CD4-positive, alpha-beta T cell (primary cell): ENCODE results near the gene PTTG1IP. TPM values are rescaled to one million over a fixed set of nuclear protein-coding genes. Genes with fewer than 3 reads are reported as not detected.

Experiments used
- ATAC-seq: fragments of 200-7000 bp; cut with Tn5 transposase; one replicate; pipeline ENCODE4 v1.10.0; 2022; ENCODE audit warnings: mild to moderate bottlenecking; ENCODE audit not compliant: poor library complexity
- CTCF ChIA-PET: fragments of 350-600 bp; sonication (Branson Sonifier 250); formaldehyde crosslinking; loops from one replicate; lab custom pipeline; 2021; ENCODE audit warnings: antibody characterized with exemption, inconsistent platforms; lab: Charles Lee
- POLR2A ChIA-PET: fragments of 350-600 bp; sonication (Branson Sonifier 250); formaldehyde crosslinking; loops from one replicate; lab custom pipeline; 2021; ENCODE audit warnings: antibody characterized with exemption, inconsistent platforms; lab: Charles Lee
- DNase-seq, 14 experiments: peaks; one replicate each; pipeline ENCODE4 v3.0.0-alpha.2; 2013 to 2020; ENCODE audit warnings: mixed read lengths in 2 of 14
- H3K27ac ChIP-seq, 2 donors: one replicate each; pipeline versions ENCODE4 v1.5.1 to v1.7.0; 2013; ENCODE audit warnings: low read length in 2 of 2, low read depth in 1 of 2, mild to moderate bottlenecking in 1 of 2
- H3K27me3 ChIP-seq, 2 experiments: 1 replicate in 1 of 2; 2 replicates in 1 of 2; pipeline versions ENCODE4 v1.6.1 to v1.7.0; 2013; ENCODE audit warnings: low read length in 2 of 2, control low read depth in 1 of 2, mild to moderate bottlenecking in 1 of 2, moderate library complexity in 1 of 2; ENCODE audit not compliant: insufficient read depth in 2 of 2, control insufficient read depth in 1 of 2
- H3K36me3 ChIP-seq: one replicate; pipeline ENCODE4 v1.6.1; 2013; ENCODE audit warnings: low read length, control low read depth; ENCODE audit not compliant: insufficient read depth
- H3K4me1 ChIP-seq: one replicate; pipeline ENCODE4 v1.6.1; 2013; ENCODE audit warnings: low read length, control low read depth; ENCODE audit not compliant: insufficient read depth
- H3K4me3 ChIP-seq: one replicate; pipeline ENCODE4 v1.5.1; 2013; ENCODE audit warnings: mild to moderate bottlenecking, low read length, moderate library complexity
- H3K9me3 ChIP-seq, 2 experiments: 1 replicate in 1 of 2; 2 replicates in 1 of 2; pipeline versions ENCODE4 v1.6.1 to v1.7.0; 2013; ENCODE audit warnings: low read length in 2 of 2, mild to moderate bottlenecking in 2 of 2, control low read depth in 1 of 2, moderate library complexity in 1 of 2; ENCODE audit not compliant: control insufficient read depth in 1 of 2, insufficient read depth in 1 of 2
- H3K27ac Mint-ChIP-seq: one replicate; pipeline ENCODE4 v1.8.0; 2020; ENCODE audit warnings: mixed read lengths
- H3K27me3 Mint-ChIP-seq: one replicate; pipeline ENCODE4 v1.8.0; 2021; ENCODE audit warnings: mixed read lengths
- H3K36me3 Mint-ChIP-seq: one replicate; pipeline ENCODE4 v1.8.0; 2021; ENCODE audit warnings: low read depth, mixed read lengths
- H3K4me1 Mint-ChIP-seq: one replicate; pipeline ENCODE4 v1.8.0; 2021; ENCODE audit warnings: low read depth, mixed read lengths
- H3K4me3 Mint-ChIP-seq: one replicate; pipeline ENCODE4 v1.8.0; 2020; ENCODE audit warnings: mild to moderate bottlenecking, mixed read lengths
- H3K9me3 Mint-ChIP-seq: one replicate; pipeline ENCODE4 v1.8.0; 2020; ENCODE audit warnings: mixed read lengths
- CTCF ChIP-seq: fragments of 200-600 bp; IDR thresholded peaks from one replicate; pipeline ENCODE4 v1.8.0; 2022; ENCODE audit warnings: antibody characterized with exemption, mild to moderate bottlenecking
- intact Hi-C, 2 experiments: fragments of 100-400 bp; cut with DNase I in 1 of 2; cut with micrococcal nuclease in 1 of 2; formaldehyde crosslinking; loops; one replicate each; pipeline versions ENCODE4 v1.15.1 to v1.9.0; 2023 to 2025; cut with DNase I, micrococcal nuclease
- total RNA-seq, 174 experiments: library from RNA in 2 of 174; stranded (reverse) in 2 of 174; gene quantifications; one replicate each; pipeline ENCODE4 v1.2.3 and lab custom pipeline; 2021 to 2026

Gene PTTG1IP
- total RNA-seq, 2 experiments from 2014 or later = 99.0 to 99.5 TPM

GRCh38 chr21:44837537-44837936, 36.0 kb downstream of the PTTG1IP start:
- no peak for ATAC-seq
- Histone ChIP-seq H3K4me3 (no peak overlapping the region), H3K9me3 (no peaks in the 10 kb centered on the region), H3K27me3 (no peaks in the 10 kb centered on the region), H3K4me1 (no peaks in the 10 kb centered on the region), H3K36me3 (no peaks in the 10 kb centered on the region), H3K27ac (no peak overlapping the region)
- Mint-ChIP-seq H3K4me3 (no peak overlapping the region), H3K9me3 (no peaks in the 10 kb centered on the region), H3K4me1 (no peaks in the 10 kb centered on the region), H3K27ac (no peak overlapping the region), H3K27me3 (no peaks in the 10 kb centered on the region), H3K36me3 (no peaks in the 10 kb centered on the region)
- intact Hi-C loops = no loop called here
- DNase-seq = no peak
- ChIA-PET POLR2A (no interaction called here), CTCF (no interaction called here)
- TF ChIP-seq CTCF = no peak

GRCh38 chr21:44836666-44837471, 36.6 kb downstream of the PTTG1IP start:
- no peak for TF ChIP-seq CTCF
- ATAC-seq (no peak), DNase-seq (no peak)
- Histone ChIP-seq H3K9me3 (no peaks in the 10 kb centered on the region), H3K36me3 (no peaks in the 10 kb centered on the region), H3K4me1 (no peaks in the 10 kb centered on the region), H3K4me3 (no peak overlapping the region), H3K27ac (no peak overlapping the region), H3K27me3 (no peaks in the 10 kb centered on the region)
- Mint-ChIP-seq H3K4me1 (no peaks in the 10 kb centered on the region), H3K27me3 (no peaks in the 10 kb centered on the region), H3K4me3 (no peak overlapping the region), H3K27ac (no peak overlapping the region), H3K9me3 (no peaks in the 10 kb centered on the region), H3K36me3 (no peaks in the 10 kb centered on the region)
- intact Hi-C loops = no loop called here
- POLR2A ChIA-PET = no interaction called here
- CTCF ChIA-PET = no interaction called here

- H3K4me1 ChIP-seq = no peaks in the 10 kb centered on the region
- Mint-ChIP-seq H3K27ac (no peak overlapping the region), H3K4me1 (peaks cover 2% of the 10 kb centered on the region), H3K9me3 (no peaks in the 10 kb centered on the region), H3K4me3 (no peak overlapping the region), H3K27me3 (no peaks in the 10 kb centered on the region), H3K36me3 (no peaks in the 10 kb centered on the region)
- intact Hi-C loops = no loop called here
- TF ChIP-seq CTCF = no peak
- no peaks in the 10 kb centered on the region for H3K27me3 ChIP-seq
- POLR2A ChIA-PET = no interaction called here
- no peak overlapping the region for H3K27ac ChIP-seq
- H3K9me3 ChIP-seq = no peaks in the 10 kb centered on the region
- no peak overlapping the region for H3K4me3 ChIP-seq
- H3K36me3 ChIP-seq = no peaks in the 10 kb centered on the region
- ATAC-seq (no peak), DNase-seq (no peak)
- CTCF ChIA-PET = no interaction called here
These were observed 37.2 kb downstream of the PTTG1IP start for GRCh38 chr21:44836349-44836665.
